Peyer's patch (tissue), 4 donors: ENCODE results near the gene EXTL1.

Experiments
- CTCF ChIP-seq, 6 experiments: fragments of 450-650 bp in 4 of 6; fragments of 200-600 bp in 2 of 6; sonication (generic) in 1 of 6; IDR thresholded peaks; one replicate each; pipeline ENCODE4 v1.5.1; 2017 to 2019; ENCODE audit warnings: antibody characterized with exemption in 6 of 6, mild to moderate bottlenecking in 3 of 6, moderate library complexity in 1 of 6
- POLR2A ChIP-seq, 2 donors: fragments of 450-650 bp; IDR thresholded peaks; one replicate each; pipeline ENCODE4 v1.5.1; 2017; ENCODE audit warnings: antibody characterized with exemption in 2 of 2, mild to moderate bottlenecking in 2 of 2, moderate library complexity in 2 of 2

- no peak for TF ChIP-seq CTCF (IDR thresholded peaks at IDR 0.05)
- no peak for TF ChIP-seq POLR2A (IDR thresholded peaks at IDR 0.05)
Observed at GRCh38 chr1:26005434-26006105, 16.0 kb upstream of the EXTL1 start.
